ENCODE data around the gene PIK3C3. TPM values are rescaled to one million over a fixed set of nuclear protein-coding genes. Genes with fewer than 3 reads are reported as not detected.

PIK3C3 gene
- total RNA-seq, 1 donor, result 67.4 TPM

DNA sequence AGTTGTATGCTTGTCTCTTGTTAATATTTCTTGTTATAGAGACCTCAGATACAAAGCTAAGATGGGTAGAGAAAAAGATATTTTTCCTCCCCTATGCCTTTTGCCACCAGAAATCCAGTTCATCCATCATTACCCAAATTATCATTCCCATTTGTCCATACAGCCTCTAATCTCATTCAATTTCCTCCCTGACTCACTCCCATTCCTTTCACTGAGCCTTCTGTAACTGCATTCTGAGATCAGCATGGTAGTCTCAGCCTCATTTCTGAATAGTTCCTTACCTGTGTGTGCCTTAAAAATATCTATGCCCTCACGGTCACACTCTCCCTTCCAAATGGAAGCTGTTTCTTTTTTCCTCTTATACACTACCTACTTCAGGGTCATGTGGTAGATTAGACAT is 15.7 kb upstream of the PIK3C3 start:
- DNase-seq (ENCODE audit: low read depth), result no peak
- no peak for TF ChIP-seq CTCF (IDR thresholded peaks at IDR 0.05; ENCODE audit: insufficient read depth, low read depth, low read length)

GRCh38 chr18:41940506-41941215 is 14.4 kb upstream of the PIK3C3 start:
- H3K4me3 ChIP-seq (ENCODE audit: low read depth, low read length), result no peak overlapping the region
- TF ChIP-seq CTCF (IDR thresholded peaks at IDR 0.05; ENCODE audit: insufficient read depth, low read depth, low read length), result no peak
- DNase-seq (ENCODE audit: low read depth), result peak; percentile 82

More for the DNA sequence above, 15.7 kb upstream of the PIK3C3 start:
- H3K4me3 ChIP-seq (ENCODE audit: low read depth, low read length), result no peak overlapping the region

GRCh38 chr18:41942254-41942653 is 12.8 kb upstream of the PIK3C3 start:
- no peak for DNase-seq (ENCODE audit: low read depth)
- TF ChIP-seq CTCF (IDR thresholded peaks at IDR 0.05; ENCODE audit: insufficient read depth, low read depth, low read length), result no peak
- H3K4me3 ChIP-seq (ENCODE audit: low read depth, low read length), result no peak overlapping the region

DNA sequence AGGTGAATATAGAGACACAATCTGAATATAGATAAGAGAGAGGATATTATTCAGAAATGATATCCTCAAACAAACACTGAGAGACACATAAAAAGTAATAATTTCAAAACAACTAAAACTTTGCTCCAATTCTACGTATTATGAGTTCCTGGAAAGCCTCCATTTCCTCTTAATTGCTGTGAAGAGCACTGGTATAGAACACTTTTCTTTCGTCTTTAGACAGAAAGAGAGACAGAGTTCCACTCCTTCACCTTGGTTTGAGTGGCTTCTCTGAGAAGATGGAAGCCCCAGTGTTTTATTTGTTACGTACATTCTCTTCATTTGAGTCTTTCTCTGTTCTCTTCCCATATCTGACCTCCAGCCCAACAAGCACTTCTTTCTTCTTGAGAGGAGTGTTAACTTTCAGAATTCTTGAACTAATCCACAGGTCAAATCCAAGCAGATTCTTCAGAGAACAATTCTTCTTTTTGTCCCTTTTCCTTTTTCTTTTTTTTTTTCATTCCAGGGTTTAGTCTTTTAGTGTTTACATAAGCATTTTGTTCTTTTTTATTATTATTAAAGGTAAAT is 6.4 kb upstream of the PIK3C3 start:
- no peak overlapping the region for H3K4me3 ChIP-seq (ENCODE audit: low read depth, low read length)
- no peak for DNase-seq (ENCODE audit: low read depth)
- no peak for TF ChIP-seq CTCF (IDR thresholded peaks at IDR 0.05; ENCODE audit: insufficient read depth, low read depth, low read length)

- no peak overlapping the region for H3K4me3 ChIP-seq (ENCODE audit: low read depth, low read length)
- no peak for DNase-seq (ENCODE audit: low read depth)
- TF ChIP-seq CTCF (IDR thresholded peaks at IDR 0.05; ENCODE audit: insufficient read depth, low read depth, low read length), result no peak
Observed at GRCh38 chr18:41949206-41949920, 5.7 kb upstream of the PIK3C3 start.

DNA sequence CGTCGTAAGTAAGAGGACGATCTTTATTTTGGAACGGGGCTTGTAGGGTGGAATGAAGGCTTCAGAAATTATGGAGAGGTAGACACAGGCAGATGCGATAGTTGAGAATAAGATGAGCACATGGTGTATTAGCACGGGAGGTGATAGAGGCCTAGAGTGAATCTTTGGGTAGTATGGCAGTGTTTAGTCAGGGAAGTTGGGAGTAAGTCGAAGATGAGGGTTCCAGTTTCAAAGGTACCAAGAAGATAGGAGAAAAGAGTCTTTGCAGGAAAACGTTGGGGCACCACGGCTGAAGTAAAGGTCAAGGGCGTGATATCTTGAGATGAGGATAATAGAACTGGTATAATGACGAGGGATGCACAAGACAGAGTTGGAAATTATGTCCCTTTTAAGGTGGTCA is 654 bp downstream of the PIK3C3 start:
- peak overlapping the region; percentile 76 for H3K4me3 ChIP-seq (ENCODE audit: low read depth, low read length)
- no peak for DNase-seq (ENCODE audit: low read depth)
- TF ChIP-seq CTCF (IDR thresholded peaks at IDR 0.05; ENCODE audit: insufficient read depth, low read depth, low read length), result no peak
